Lung (tissue), 12 donors: ENCODE results near the gene ING4. TPM values are rescaled to one million over a fixed set of nuclear protein-coding genes. Genes with fewer than 3 reads are reported as not detected.
A peak's percentile ranks its signal among the peaks of the same experiment; 100 is the strongest.

Experiments used
- ATAC-seq: fragments of 200-7000 bp; cut with Tn5 transposase; one replicate; pipeline ENCODE4 v1.9.1; 2020; ENCODE audit warnings: moderate number of reproducible peaks; ENCODE audit not compliant: insufficient read depth, low FRiP score
- DNase-seq, 3 donors: peaks; one replicate each; pipeline ENCODE4 v3.0.0-alpha.2; 2013 to 2017
- H3K27ac ChIP-seq, 2 donors: one replicate each; pipeline ENCODE4 v1.5.1; 2013; ENCODE audit warnings: mild to moderate bottlenecking in 2 of 2, moderate library complexity in 2 of 2, control low read depth in 1 of 2, inconsistent platforms in 1 of 2, low read depth in 1 of 2, low read length in 1 of 2
- H3K27me3 ChIP-seq, 3 donors: one replicate each; pipeline ENCODE4 v1.5.1; 2013; ENCODE audit warnings: low read length in 2 of 3; ENCODE audit not compliant: control insufficient read depth in 3 of 3, insufficient read depth in 3 of 3
- H3K36me3 ChIP-seq, 4 donors: one replicate each; pipeline ENCODE4 v1.5.1; 2013; ENCODE audit warnings: low read length in 4 of 4, mild to moderate bottlenecking in 1 of 4, moderate library complexity in 1 of 4; ENCODE audit not compliant: control insufficient read depth in 4 of 4, insufficient read depth in 4 of 4
- H3K4me1 ChIP-seq, 5 donors: one replicate each; pipeline ENCODE4 v1.5.1; 2013; ENCODE audit warnings: low read length in 5 of 5, mild to moderate bottlenecking in 2 of 5, moderate library complexity in 1 of 5; ENCODE audit not compliant: control insufficient read depth in 5 of 5, insufficient read depth in 5 of 5
- H3K4me3 ChIP-seq: one replicate; pipeline ENCODE4 v1.5.1; 2013; ENCODE audit warnings: mild to moderate bottlenecking, control low read depth, moderate library complexity
- H3K9ac ChIP-seq, 2 donors: one replicate each; pipeline ENCODE4 v1.5.1; 2013; ENCODE audit warnings: low read length in 2 of 2, control low read depth in 1 of 2; ENCODE audit not compliant: insufficient read depth in 1 of 2
- H3K9me3 ChIP-seq, 4 donors: one replicate each; pipeline ENCODE4 v1.5.1; 2013; ENCODE audit warnings: low read length in 3 of 4, mild to moderate bottlenecking in 1 of 4, moderate library complexity in 1 of 4; ENCODE audit not compliant: control insufficient read depth in 4 of 4, insufficient read depth in 3 of 4
- CTCF ChIP-seq: IDR thresholded peaks from 2 replicates; pipeline ENCODE4 v1.5.1; 2012; ENCODE audit warnings: mild to moderate bottlenecking; ENCODE audit errors: control extremely low read depth, extremely low read depth
- WGBS, 2 donors: extraction: QIAGEN DNeasy Blood & Tissue Kit; methylation state at CpG; one replicate each; pipeline ENCODE4 v1.1.7; 2013; 5-methylcytosine and 5-hydroxymethylcytosine counted together
- polyA plus RNA-seq, 2 donors: library from polyadenylated mRNA; stranded (reverse); fragments of 200-250 nt; gene quantifications; one replicate each; pipeline ENCODE4 v1.2.1, GENCODE V29; 2013
- total RNA-seq, 2 donors: library from RNA; depleted of rRNA in 1 of 2; stranded (reverse); fragments of >200 nt in 1 of 2; gene quantifications; one replicate each; pipeline ENCODE4 v1.2.1, GENCODE V29; 2014 to 2021
- donor health status: control.
- donor health status: control.
- donor health status: Bipolar disorder and iron deficiency.
- donor health status: healthy.
- donor health status: DM: yes; HTN: yes; CAD: no.

The ING4 gene
- total and polyA plus RNA-seq, 4 donors, result 20.3 to 74.3 (median 27.0) TPM

GRCh38 chr12:6618483-6619225 is 44.3 kb downstream of the ING4 start:
- Histone ChIP-seq H3K27me3 (no peaks in the 10 kb centered on the region), H3K27ac (no peak overlapping the region), H3K9me3 (no peaks in the 10 kb centered on the region), H3K4me1 (peaks cover 0 to 38% (median 10%) of the 10 kb centered on the region in 5 donors), H3K4me3 (no peak overlapping the region), H3K9ac (no peak overlapping the region), H3K36me3 (no peaks in the 10 kb centered on the region)
- DNase-seq, result peak; percentile 54 to 99 (median 96)
- 48 to 70% methylated on average over 5 of the region's 5 CpGs for WGBS, 2 donors
- TF ChIP-seq CTCF, result no peak
- ATAC-seq, result no peak

- H3K4me1 ChIP-seq, result peaks cover 7 to 57% (median 22%) of the 10 kb centered on the region in 5 donors
- ATAC-seq, result no peak
- H3K9ac ChIP-seq, result no peak overlapping the region
- H3K36me3 ChIP-seq, result no peaks in the 10 kb centered on the region
- no peaks in the 10 kb centered on the region for H3K27me3 ChIP-seq
- 18 to 51% methylated on average over 3 of the region's 3 CpGs for WGBS, 2 donors
- H3K27ac ChIP-seq, result peak overlapping the region in 1 of 2 donors; percentile 32
- no peak for TF ChIP-seq CTCF
- no peak for DNase-seq
- H3K4me3 ChIP-seq, result no peak overlapping the region
- no peaks in the 10 kb centered on the region for H3K9me3 ChIP-seq
Observed at GRCh38 chr12:6615802-6616201, 47.1 kb downstream of the ING4 start.

GRCh38 chr12:6614513-6615172 is 48.3 kb downstream of the ING4 start:
- Histone ChIP-seq H3K9me3 (no peaks in the 10 kb centered on the region), H3K27me3 (no peaks in the 10 kb centered on the region), H3K9ac (peak overlapping the region in 1 of 2 donors; percentile 54), H3K4me1 (peaks cover 7 to 47% (median 17%) of the 10 kb centered on the region in 5 donors), H3K36me3 (no peaks in the 10 kb centered on the region), H3K27ac (peak overlapping the region; percentile 74 to 87), H3K4me3 (no peak overlapping the region)
- DNase-seq, result no peak
- WGBS, 2 donors, result 59 to 68% methylated on average over 7 of the region's 7 CpGs
- no peak for TF ChIP-seq CTCF
- ATAC-seq, result no peak
